HepG2 (cell line): Measurements from ENCODE around the gene KLHL12. TPM values are rescaled to one million over a fixed set of nuclear protein-coding genes. Genes with fewer than 3 reads are reported as not detected.

Source experiments
- ATAC-seq: fragments of 200-7000 bp; cut with Tn5 transposase; 3 replicates; pipeline ENCODE4 v1.9.1; 2020; ENCODE audit warnings: mild to moderate bottlenecking, moderate library complexity
- BruUV-seq: library from RNA; stranded (reverse); fragments of 400-500 nt; replicated peaks from 2 replicates; lab custom pipeline; 2021; lab: Mats Ljungman, UMichigan
- CTCF ChIA-PET: fragments of 300-600 bp; formaldehyde crosslinking; extraction: SDS; loops from one replicate; lab custom pipeline; 2021; ENCODE audit warnings: low total read pairs, inconsistent platforms, low intra/inter-chr PET ratio; lab: Yijun Ruan, JAX
- POLR2A ChIA-PET: fragments of 350-600 bp; sonication (Branson Sonifier 250); formaldehyde crosslinking; loops from one replicate; lab custom pipeline; 2020; ENCODE audit warnings: antibody characterized with exemption, inconsistent platforms; lab: Yijun Ruan, JAX
- DNase-seq: peaks from one replicate; pipeline ENCODE4 v3.0.0-alpha.2; 2015; ENCODE audit warnings: low spot score
- FAIRE-seq: peaks from 3 replicates; lab custom pipeline; 2011; peaks lifted over from hg19 to GRCh38; lab: Jason Lieb, UNC
- H2AFZ ChIP-seq: one replicate; pipeline ENCODE4 v1.6.1; 2011; ENCODE audit warnings: low read length, inconsistent platforms
- H3K27ac ChIP-seq: fragments of 300-600 bp; 3 replicates; pipeline ENCODE4 v1.8.0; 2011; ENCODE audit warnings: mixed run types, mild to moderate bottlenecking, mixed read lengths, low read length, inconsistent platforms; ENCODE audit not compliant: insufficient read depth; ENCODE audit errors: extremely low read length
- H3K27me3 ChIP-seq, 2 experiments: fragments of 200-600 bp in 1 of 2; 2 replicates in 1 of 2; 3 replicates in 1 of 2; pipeline versions ENCODE4 v1.6.0 to v1.8.0; 2011; ENCODE audit warnings: low read length in 2 of 2, mild to moderate bottlenecking in 2 of 2, moderate library complexity in 2 of 2, inconsistent platforms in 1 of 2; ENCODE audit not compliant: insufficient read depth in 2 of 2, control insufficient read depth in 1 of 2
- H3K36me3 ChIP-seq, 2 experiments: fragments of 200-600 bp in 1 of 2; replicated peaks in 1 of 2; 2 replicates in 1 of 2; 3 replicates in 1 of 2; pipeline versions ENCODE4 v1.5.1 to v1.8.0; 2011; ENCODE audit warnings: low read length in 2 of 2, inconsistent platforms in 1 of 2; ENCODE audit not compliant: insufficient read depth in 2 of 2, control insufficient read depth in 1 of 2
- H3K4me1 ChIP-seq: 2 replicates; pipeline ENCODE4 v1.5.1; 2012; ENCODE audit warnings: low read length, inconsistent platforms; ENCODE audit not compliant: insufficient read depth
- H3K4me2 ChIP-seq: 2 replicates; pipeline ENCODE4 v1.6.0; 2011; ENCODE audit warnings: low read depth, low read length, inconsistent platforms
- H3K4me3 ChIP-seq, 3 experiments: fragments of 200-600 bp in 1 of 3; sonication (generic), shearing (Covaris generic) in 1 of 3; replicated peaks in 1 of 3; 2 replicates each; pipeline ENCODE4 v1.5.1; 2011 to 2016; ENCODE audit warnings: low read length in 3 of 3, inconsistent platforms in 2 of 3, low read depth in 2 of 3, mild to moderate bottlenecking in 2 of 3, control low read depth in 1 of 3, mixed read lengths in 1 of 3; ENCODE audit not compliant: insufficient read depth in 1 of 3
- H3K79me2 ChIP-seq: one replicate; pipeline ENCODE4 v1.6.1; 2011; ENCODE audit warnings: low read length, inconsistent platforms; ENCODE audit not compliant: insufficient read depth
- H3K9ac ChIP-seq: 2 replicates; pipeline ENCODE4 v1.6.0; 2011; ENCODE audit warnings: mild to moderate bottlenecking, low read depth, low read length, inconsistent platforms; ENCODE audit not compliant: insufficient read depth
- H3K9me3 ChIP-seq: 2 replicates; pipeline ENCODE4 v1.5.1; 2012; ENCODE audit warnings: mild to moderate bottlenecking, low read length
- H4K20me1 ChIP-seq: 2 replicates; pipeline ENCODE4 v1.6.0; 2011; ENCODE audit warnings: inconsistent platforms, mild to moderate bottlenecking, low read length, moderate library complexity; ENCODE audit not compliant: insufficient read depth
- ATF7 ChIP-seq, 2 experiments: fragments of 450-650 bp in 1 of 2; sonication (generic) in 1 of 2; formaldehyde crosslinking in 1 of 2; IDR thresholded peaks; 2 replicates each; pipeline versions ENCODE4 v1.4.0 to v1.6.1; 2016 to 2020; ENCODE audit warnings: antibody characterized with exemption in 1 of 2, mild to moderate bottlenecking in 1 of 2, missing genetic modification reagents in 1 of 2
- CHCHD3 ChIP-seq: sonication (generic); formaldehyde crosslinking; IDR thresholded peaks from 2 replicates; pipeline ENCODE4 v1.8.0; 2022; ENCODE audit warnings: mild to moderate bottlenecking, missing genetic modification reagents, moderate library complexity
- KAT2B ChIP-seq: fragments of 150-350 bp; IDR thresholded peaks from 2 replicates; pipeline ENCODE4 v1.6.1; 2014; ENCODE audit warnings: low read depth, low read length, borderline replicate concordance
- NFE2L2 ChIP-seq: fragments of 150-350 bp; IDR thresholded peaks from 2 replicates; pipeline ENCODE4 v1.6.1; 2014; ENCODE audit warnings: low read length
- ZFP41 ChIP-seq: sonication (generic); formaldehyde crosslinking; IDR thresholded peaks from 2 replicates; pipeline ENCODE4 v1.4.0; 2020; ENCODE audit warnings: mild to moderate bottlenecking, missing genetic modification reagents, borderline replicate concordance
- ZNF121 ChIP-seq: sonication (generic); formaldehyde crosslinking; IDR thresholded peaks from 2 replicates; pipeline ENCODE4 v1.5.0; 2020; ENCODE audit warnings: mild to moderate bottlenecking, missing genetic modification reagents
- ZNF17 ChIP-seq: sonication (generic); formaldehyde crosslinking; IDR thresholded peaks from 2 replicates; pipeline ENCODE4 v1.5.0; 2020; ENCODE audit warnings: mild to moderate bottlenecking, missing genetic modification reagents
- ZNF224 ChIP-seq: sonication (generic); formaldehyde crosslinking; IDR thresholded peaks from 2 replicates; pipeline ENCODE4 v1.5.0; 2020; ENCODE audit warnings: mild to moderate bottlenecking, missing genetic modification reagents
- ZNF296 ChIP-seq: sonication (generic); formaldehyde crosslinking; conservative IDR thresholded peaks from 2 replicates; pipeline ENCODE4 v1.5.0; 2020; ENCODE audit warnings: mild to moderate bottlenecking, missing genetic modification reagents
- ZNF354B ChIP-seq: sonication (generic); formaldehyde crosslinking; IDR thresholded peaks from 2 replicates; pipeline ENCODE4 v1.8.0; 2022; ENCODE audit warnings: mild to moderate bottlenecking, missing genetic modification reagents
- ZNF558 ChIP-seq: sonication (generic); formaldehyde crosslinking; IDR thresholded peaks from 2 replicates; pipeline ENCODE4 v1.9.0; 2022; ENCODE audit warnings: mild to moderate bottlenecking, missing genetic modification reagents, borderline replicate concordance
- ZNF7 ChIP-seq: IDR thresholded peaks from 2 replicates; pipeline ENCODE4 v1.6.1; 2016; ENCODE audit warnings: missing biosample characterization, missing genetic modification reagents
- ZNF780A ChIP-seq: sonication (generic); formaldehyde crosslinking; IDR thresholded peaks from 2 replicates; pipeline ENCODE4 v1.8.0; 2022; ENCODE audit warnings: mild to moderate bottlenecking, missing genetic modification reagents, moderate library complexity
- WGBS: methylation state at CpG from one replicate; pipeline ENCODE4 v1.1.6; 2017; ENCODE audit warnings: low lambda C conversion rate; 5-methylcytosine and 5-hydroxymethylcytosine counted together
- in situ Hi-C: cut with HindIII; loops from 2 replicates; pipeline ENCODE4 v1.10.0; 2017; ENCODE audit warnings: low pct_unique_long_range_greater_than_20kb; ENCODE audit not compliant: extremely low pct_ligation_motif_present
- intact Hi-C: fragments of 100-400 bp; cut with micrococcal nuclease; formaldehyde crosslinking; loops from one replicate; pipeline ENCODE4 v1.10.0; 2022; ENCODE audit not compliant: unreplicated experiment
- polyA plus RNA-seq, 8 experiments: library from polyadenylated mRNA; depleted of rRNA in 3 of 8; stranded (reverse) in 7 of 8; unstranded in 1 of 8; fragments of >200 nt; fragmentation: Illumina TruSeq in 4 of 8; extraction: Trizol in 4 of 8; gene quantifications; 2 replicates each; pipeline versions ENCODE4 v1.2.1 to v1.2.3, GENCODE V29; 2011 to 2016; ENCODE audit warnings: low read depth in 4 of 8, missing spikeins in 1 of 8, mixed read lengths in 1 of 8; ENCODE audit not compliant: insufficient read depth in 1 of 8
- total RNA-seq, 5 experiments: library from RNA; depleted of rRNA; stranded (reverse); fragments of >200 nt; fragmentation: Illumina TruSeq; extraction: Trizol; gene quantifications; 2 replicates each; pipeline ENCODE4 v1.2.3, GENCODE V29; 2016; ENCODE audit warnings: low read depth in 1 of 5
- TF ChIP-seq, protein P1 (sequence below): sonication (generic); formaldehyde crosslinking; IDR thresholded peaks from 2 replicates; pipeline ENCODE4 v1.8.0; 2022; ENCODE audit warnings: mild to moderate bottlenecking, missing genetic modification reagents
- TF ChIP-seq, protein P2 (sequence below): sonication (generic); formaldehyde crosslinking; IDR thresholded peaks from 2 replicates; pipeline ENCODE4 v1.9.0; 2021; ENCODE audit warnings: missing genetic modification reagents, borderline replicate concordance
- TF ChIP-seq, protein P3 (sequence below): sonication (generic); formaldehyde crosslinking; IDR thresholded peaks from 2 replicates; pipeline ENCODE4 v1.5.0; 2020; ENCODE audit warnings: missing genetic modification reagents

Gene KLHL12
- total and polyA plus RNA-seq, 2 of the 13 experiments (the other 11 are each of a cell fraction or from before 2014, with no cell fraction given) = 19.2 to 25.2 TPM

DNA sequence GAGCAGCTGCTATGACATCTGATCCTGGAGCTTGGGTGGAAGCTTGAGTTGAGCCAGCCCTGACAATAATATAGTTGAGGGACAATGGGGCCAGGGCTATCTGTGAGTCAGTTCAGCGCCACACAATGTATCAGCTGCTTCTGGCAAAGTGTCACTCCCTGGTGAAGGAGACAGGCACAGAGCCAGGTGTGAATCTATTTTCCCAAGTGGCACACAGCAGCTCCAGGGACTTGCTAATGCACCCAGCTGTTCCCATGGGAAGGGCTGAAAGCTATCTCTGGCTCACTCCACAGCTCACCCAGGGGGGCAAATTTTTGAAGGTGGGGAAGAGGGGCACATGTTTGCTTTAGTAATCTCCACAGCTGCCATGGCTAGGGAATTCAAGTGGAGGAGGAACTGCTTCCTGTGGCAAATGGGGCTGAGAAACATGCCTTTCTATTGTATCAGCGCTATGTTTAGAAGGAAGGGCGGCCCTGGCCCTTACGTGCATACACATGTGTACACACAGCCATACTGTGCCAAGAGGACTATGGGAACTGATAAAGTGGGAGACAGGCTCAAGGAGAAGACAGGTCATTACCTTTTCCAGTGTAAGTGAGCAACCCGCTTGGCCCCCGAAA, 37.9 kb upstream of the KLHL12 start:
- H3K4me2 ChIP-seq = no peak overlapping the region
- TF ChIP-seq, protein P1, sequence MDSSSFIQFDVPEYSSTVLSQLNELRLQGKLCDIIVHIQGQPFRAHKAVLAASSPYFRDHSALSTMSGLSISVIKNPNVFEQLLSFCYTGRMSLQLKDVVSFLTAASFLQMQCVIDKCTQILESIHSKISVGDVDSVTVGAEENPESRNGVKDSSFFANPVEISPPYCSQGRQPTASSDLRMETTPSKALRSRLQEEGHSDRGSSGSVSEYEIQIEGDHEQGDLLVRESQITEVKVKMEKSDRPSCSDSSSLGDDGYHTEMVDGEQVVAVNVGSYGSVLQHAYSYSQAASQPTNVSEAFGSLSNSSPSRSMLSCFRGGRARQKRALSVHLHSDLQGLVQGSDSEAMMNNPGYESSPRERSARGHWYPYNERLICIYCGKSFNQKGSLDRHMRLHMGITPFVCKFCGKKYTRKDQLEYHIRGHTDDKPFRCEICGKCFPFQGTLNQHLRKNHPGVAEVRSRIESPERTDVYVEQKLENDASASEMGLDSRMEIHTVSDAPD (CRISPR knock-in tag) = no peak
- TF ChIP-seq ATF7 (IDR thresholded peaks at IDR 0.05) = no peak
- TF ChIP-seq ATF7 (CRISPR knock-in tag; IDR thresholded peaks at IDR 0.05) = no peak
- TF ChIP-seq ZNF780A = no peak
- TF ChIP-seq, protein P2, sequence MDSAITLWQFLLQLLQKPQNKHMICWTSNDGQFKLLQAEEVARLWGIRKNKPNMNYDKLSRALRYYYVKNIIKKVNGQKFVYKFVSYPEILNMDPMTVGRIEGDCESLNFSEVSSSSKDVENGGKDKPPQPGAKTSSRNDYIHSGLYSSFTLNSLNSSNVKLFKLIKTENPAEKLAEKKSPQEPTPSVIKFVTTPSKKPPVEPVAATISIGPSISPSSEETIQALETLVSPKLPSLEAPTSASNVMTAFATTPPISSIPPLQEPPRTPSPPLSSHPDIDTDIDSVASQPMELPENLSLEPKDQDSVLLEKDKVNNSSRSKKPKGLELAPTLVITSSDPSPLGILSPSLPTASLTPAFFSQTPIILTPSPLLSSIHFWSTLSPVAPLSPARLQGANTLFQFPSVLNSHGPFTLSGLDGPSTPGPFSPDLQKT (CRISPR knock-in tag) = no peak
- TF ChIP-seq ZNF224 (CRISPR knock-in tag) = no peak
- no peak for TF ChIP-seq CHCHD3 (CRISPR knock-in tag)
- no peak for TF ChIP-seq ZNF296
- no peak for TF ChIP-seq ZNF354B (CRISPR knock-in tag)
- no peak for TF ChIP-seq ZFP41 (CRISPR knock-in tag)
- no peak for TF ChIP-seq NFE2L2
- no peak for TF ChIP-seq ZNF7
- TF ChIP-seq ZNF121 = no peak
- TF ChIP-seq, protein P3, sequence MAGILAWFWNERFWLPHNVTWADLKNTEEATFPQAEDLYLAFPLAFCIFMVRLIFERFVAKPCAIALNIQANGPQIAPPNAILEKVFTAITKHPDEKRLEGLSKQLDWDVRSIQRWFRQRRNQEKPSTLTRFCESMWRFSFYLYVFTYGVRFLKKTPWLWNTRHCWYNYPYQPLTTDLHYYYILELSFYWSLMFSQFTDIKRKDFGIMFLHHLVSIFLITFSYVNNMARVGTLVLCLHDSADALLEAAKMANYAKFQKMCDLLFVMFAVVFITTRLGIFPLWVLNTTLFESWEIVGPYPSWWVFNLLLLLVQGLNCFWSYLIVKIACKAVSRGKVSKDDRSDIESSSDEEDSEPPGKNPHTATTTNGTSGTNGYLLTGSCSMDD (CRISPR knock-in tag) = no peak
- no peak for TF ChIP-seq ZNF17
- no peak for TF ChIP-seq KAT2B
- TF ChIP-seq ZNF558 = no peak

More for the DNA sequence above, 37.9 kb upstream of the KLHL12 start:
- H3K4me1 ChIP-seq = peaks cover 27% of the 10 kb centered on the region
- intact Hi-C loops = no loop called here
- ATAC-seq = no peak
- in situ Hi-C loops = no loop called here
- no peak overlapping the region for H3K9ac ChIP-seq
- BruUV-seq = no TSS peak
- peaks cover 1 to 5% of the 10 kb centered on the region in 2 experiments; a peak in 2 of 5 replicates for H3K36me3 ChIP-seq
- H3K79me2 ChIP-seq = no peaks in the 10 kb centered on the region
- H3K27me3 ChIP-seq = no peaks in the 10 kb centered on the region
- H2AFZ ChIP-seq = no peak overlapping the region
- H3K27ac ChIP-seq = no peak overlapping the region
- no peak for DNase-seq
- no peaks in the 10 kb centered on the region for H4K20me1 ChIP-seq
- FAIRE-seq = no peak
- H3K4me3 ChIP-seq = no peak overlapping the region
- 98% methylated on average over 6 of the region's 6 CpGs for WGBS
- CTCF ChIA-PET = no interaction called here
- H3K9me3 ChIP-seq = no peaks in the 10 kb centered on the region
- POLR2A ChIA-PET = no interaction called here
